Measurements from ENCODE around the gene KIF18A. TPM values are rescaled to one million over a fixed set of nuclear protein-coding genes. Genes with fewer than 3 reads are reported as not detected.

The KIF18A gene
- total RNA-seq, 1 donor from 2014 or later = 0.25 TPM

DNA sequence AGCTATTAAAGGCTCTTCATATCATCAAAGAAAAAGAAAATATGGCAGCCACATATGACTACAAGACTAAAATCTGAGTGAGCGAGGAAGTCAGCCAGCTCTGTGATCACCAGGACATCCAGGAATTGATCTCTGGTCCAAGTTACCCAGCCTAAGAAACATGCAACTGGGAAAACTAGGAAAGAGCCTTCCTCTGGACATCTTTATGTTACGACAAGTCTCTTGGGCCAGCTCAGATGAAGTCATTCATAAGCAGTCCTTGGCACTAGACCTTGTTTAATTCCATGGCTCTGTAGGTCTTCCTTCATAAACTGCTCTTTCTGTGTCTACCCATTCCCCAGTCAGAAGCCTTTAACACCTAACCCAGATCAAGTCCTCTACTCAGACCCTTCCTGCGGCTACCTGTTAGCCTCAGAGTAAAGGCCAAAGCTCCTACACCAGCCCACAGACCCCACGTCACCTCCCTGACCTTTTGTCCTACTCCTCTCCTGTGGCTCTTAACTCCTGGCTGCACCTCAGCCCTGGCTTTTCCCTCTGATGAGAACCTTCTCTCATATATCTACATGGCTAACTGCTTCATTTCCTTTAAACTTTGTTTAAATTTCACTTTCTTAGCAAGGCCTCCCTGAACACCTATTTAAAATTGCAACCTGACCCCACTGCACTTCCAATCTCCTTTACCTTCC, 134.0 kb downstream of the KIF18A start:
- no peaks in the 10 kb centered on the region for H3K36me3 ChIP-seq
- TF ChIP-seq, protein P1, sequence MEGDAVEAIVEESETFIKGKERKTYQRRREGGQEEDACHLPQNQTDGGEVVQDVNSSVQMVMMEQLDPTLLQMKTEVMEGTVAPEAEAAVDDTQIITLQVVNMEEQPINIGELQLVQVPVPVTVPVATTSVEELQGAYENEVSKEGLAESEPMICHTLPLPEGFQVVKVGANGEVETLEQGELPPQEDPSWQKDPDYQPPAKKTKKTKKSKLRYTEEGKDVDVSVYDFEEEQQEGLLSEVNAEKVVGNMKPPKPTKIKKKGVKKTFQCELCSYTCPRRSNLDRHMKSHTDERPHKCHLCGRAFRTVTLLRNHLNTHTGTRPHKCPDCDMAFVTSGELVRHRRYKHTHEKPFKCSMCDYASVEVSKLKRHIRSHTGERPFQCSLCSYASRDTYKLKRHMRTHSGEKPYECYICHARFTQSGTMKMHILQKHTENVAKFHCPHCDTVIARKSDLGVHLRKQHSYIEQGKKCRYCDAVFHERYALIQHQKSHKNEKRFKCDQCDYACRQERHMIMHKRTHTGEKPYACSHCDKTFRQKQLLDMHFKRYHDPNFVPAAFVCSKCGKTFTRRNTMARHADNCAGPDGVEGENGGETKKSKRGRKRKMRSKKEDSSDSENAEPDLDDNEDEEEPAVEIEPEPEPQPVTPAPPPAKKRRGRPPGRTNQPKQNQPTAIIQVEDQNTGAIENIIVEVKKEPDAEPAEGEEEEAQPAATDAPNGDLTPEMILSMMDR (IDR thresholded peaks at IDR 0.05; ENCODE audit: borderline replicate concordance) = no peak
- H3K27ac ChIP-seq (replicated peaks) = no peak overlapping the region
- H3K9me3 ChIP-seq (replicated peaks) = no peaks in the 10 kb centered on the region
- H3K4me3 ChIP-seq = no peak overlapping the region
- intact Hi-C loops (cut with micrococcal nuclease) = no loop called here
- no peaks in the 10 kb centered on the region for H3K4me1 ChIP-seq
- DNase-seq = no peak
- no peaks in the 10 kb centered on the region for H3K27me3 ChIP-seq (ENCODE audit: low read depth)

DNA sequence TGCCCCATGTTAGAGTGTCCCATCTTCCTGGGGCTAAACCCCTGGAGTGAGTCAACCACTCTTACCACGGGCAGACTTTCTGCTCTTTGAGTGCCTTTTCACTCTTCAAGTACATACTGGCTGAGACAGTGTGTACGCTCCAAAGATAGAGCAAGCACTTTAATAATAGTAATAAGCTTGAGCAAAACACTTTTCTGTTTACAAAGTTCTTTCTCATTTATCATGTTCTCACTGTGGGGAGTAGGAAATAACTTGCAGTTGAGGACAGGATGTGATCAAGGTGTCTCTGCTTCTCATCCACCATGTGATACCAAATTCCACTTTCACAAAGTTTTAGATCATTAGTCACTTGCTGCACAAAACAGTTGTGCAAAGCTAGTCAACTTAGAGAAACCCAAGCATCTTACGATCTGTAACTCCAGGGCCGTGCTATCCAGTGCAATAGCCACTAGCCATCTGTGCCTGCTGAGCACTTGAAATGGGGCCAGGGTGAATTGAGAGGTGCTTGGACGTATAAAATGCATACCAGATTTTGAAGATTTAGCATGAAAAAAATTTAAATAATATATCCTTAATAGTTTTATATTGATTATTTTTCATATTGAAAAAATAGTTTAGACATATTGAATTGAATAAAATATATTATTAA, 135.3 kb downstream of the KIF18A start:
- H3K9me3 ChIP-seq (replicated peaks) = no peaks in the 10 kb centered on the region
- no peaks in the 10 kb centered on the region for H3K4me1 ChIP-seq
- no peak for DNase-seq
- H3K27ac ChIP-seq (replicated peaks) = no peak overlapping the region
- intact Hi-C loops (cut with micrococcal nuclease) = no loop called here
- H3K4me3 ChIP-seq = no peak overlapping the region
- H3K36me3 ChIP-seq = no peaks in the 10 kb centered on the region
- TF ChIP-seq, protein P1 (IDR thresholded peaks at IDR 0.05; ENCODE audit: borderline replicate concordance) = no peak
- H3K27me3 ChIP-seq (ENCODE audit: low read depth) = no peaks in the 10 kb centered on the region

DNA sequence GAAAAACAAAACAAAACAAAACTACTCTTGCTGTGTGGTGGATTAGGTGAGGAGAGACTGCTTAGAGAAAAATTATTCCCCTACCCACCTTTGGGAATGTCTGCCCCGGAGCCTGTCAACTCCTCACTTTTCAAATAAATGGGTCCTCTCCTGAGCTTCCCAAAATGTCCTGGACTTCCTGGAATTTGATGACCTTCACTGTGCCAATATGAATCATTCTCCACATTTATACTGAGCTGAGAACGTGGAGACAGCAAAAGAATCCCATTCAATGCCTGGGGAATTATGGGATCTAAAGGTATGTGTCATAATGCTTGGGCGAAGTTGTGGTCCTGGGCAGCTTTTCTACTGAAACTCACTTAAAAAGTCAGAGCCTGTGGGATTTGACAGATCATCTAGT, 136.8 kb downstream of the KIF18A start:
- Histone ChIP-seq H3K4me3 (no peak overlapping the region), H3K27me3 (ENCODE audit: low read depth) (no peaks in the 10 kb centered on the region), H3K9me3 (replicated peaks) (no peaks in the 10 kb centered on the region), H3K4me1 (no peaks in the 10 kb centered on the region), H3K36me3 (no peaks in the 10 kb centered on the region), H3K27ac (replicated peaks) (no peak overlapping the region)
- no peak for DNase-seq
- TF ChIP-seq, protein P1 (IDR thresholded peaks at IDR 0.05; ENCODE audit: borderline replicate concordance) = no peak
- intact Hi-C loops (cut with micrococcal nuclease) = no loop called here

Small RNA genes within 50 kb of the gene (microRNA-seq; reads per million reads assigned to microRNA genes)
- gene MIR610 = not detected

Other genes with a start within 250 kb of the KIF18A start
- gene METTL15, start 232 bp upstream of the KIF18A start, total RNA-seq = 10.5 TPM